ENCODE data around the gene USHBP1.

Gene USHBP1

GRCh38 chr19:17227798-17228367 lies 36.7 kb downstream of the USHBP1 start:
- Histone ChIP-seq H3K9me3 (ENCODE audit: control insufficient read depth, low read length) (no peaks in the 10 kb centered on the region), H3K4me3 (ENCODE audit: insufficient read depth, low read depth, low read length, poor library complexity, severe bottlenecking) (no peak overlapping the region), H3K27ac (ENCODE audit: insufficient read depth, low read length, poor library complexity, severe bottlenecking) (no peak overlapping the region), H3K27me3 (replicated peaks; ENCODE audit: control insufficient read depth, insufficient read depth, low read length, poor library complexity, severe bottlenecking) (no peaks in the 10 kb centered on the region), H3K36me3 (ENCODE audit: control insufficient read depth, insufficient read depth, low read length) (no peaks in the 10 kb centered on the region), H3K4me1 (ENCODE audit: control insufficient read depth, insufficient read depth, low read length, poor library complexity, severe bottlenecking) (peaks cover 9% of the 10 kb centered on the region)
- DNase-seq: no peak

GRCh38 chr19:17226002-17226933 lies 38.3 kb downstream of the USHBP1 start, which contains the start of gene OCEL1:
Gene OCEL1 (plus strand): TSS chr19:17226226. CDS start chr19:17226248, 22 bp downstream.
- Histone ChIP-seq H3K36me3 (ENCODE audit: control insufficient read depth, insufficient read depth, low read length) (no peaks in the 10 kb centered on the region), H3K27ac (ENCODE audit: insufficient read depth, low read length, poor library complexity, severe bottlenecking) (peak within 1 kb of the TSS; percentile 65), H3K27me3 (replicated peaks; ENCODE audit: control insufficient read depth, insufficient read depth, low read length, poor library complexity, severe bottlenecking) (no peaks in the 10 kb centered on the region), H3K4me3 (ENCODE audit: insufficient read depth, low read depth, low read length, poor library complexity, severe bottlenecking) (peak within 1 kb of the TSS; percentile 77), H3K9me3 (ENCODE audit: control insufficient read depth, low read length) (no peaks in the 10 kb centered on the region), H3K4me1 (ENCODE audit: control insufficient read depth, insufficient read depth, low read length, poor library complexity, severe bottlenecking) (peaks cover 9% of the 10 kb centered on the region)
- DNase-seq: peak; percentile 92 to 95 (median 93)

- Histone ChIP-seq H3K36me3 (ENCODE audit: control insufficient read depth, insufficient read depth, low read length) (no peaks in the 10 kb centered on the region), H3K27me3 (replicated peaks; ENCODE audit: control insufficient read depth, insufficient read depth, low read length, poor library complexity, severe bottlenecking) (no peaks in the 10 kb centered on the region), H3K4me1 (ENCODE audit: control insufficient read depth, insufficient read depth, low read length, poor library complexity, severe bottlenecking) (peaks cover 9% of the 10 kb centered on the region), H3K4me3 (ENCODE audit: insufficient read depth, low read depth, low read length, poor library complexity, severe bottlenecking) (no peak overlapping the region), H3K27ac (ENCODE audit: insufficient read depth, low read length, poor library complexity, severe bottlenecking) (no peak overlapping the region), H3K9me3 (ENCODE audit: control insufficient read depth, low read length) (no peaks in the 10 kb centered on the region)
- DNase-seq: no peak
These were observed 39.5 kb downstream of the USHBP1 start for GRCh38 chr19:17225053-17225452.

GRCh38 chr19:17220207-17220758 lies 44.3 kb downstream of the USHBP1 start:
- Histone ChIP-seq H3K4me3 (ENCODE audit: insufficient read depth, low read depth, low read length, poor library complexity, severe bottlenecking) (no peak overlapping the region), H3K27ac (ENCODE audit: insufficient read depth, low read length, poor library complexity, severe bottlenecking) (no peak overlapping the region), H3K36me3 (ENCODE audit: control insufficient read depth, insufficient read depth, low read length) (peaks cover 13% of the 10 kb centered on the region), H3K4me1 (ENCODE audit: control insufficient read depth, insufficient read depth, low read length, poor library complexity, severe bottlenecking) (no peaks in the 10 kb centered on the region), H3K27me3 (replicated peaks; ENCODE audit: control insufficient read depth, insufficient read depth, low read length, poor library complexity, severe bottlenecking) (no peaks in the 10 kb centered on the region), H3K9me3 (ENCODE audit: control insufficient read depth, low read length) (no peaks in the 10 kb centered on the region)
- no peak for DNase-seq

- Histone ChIP-seq H3K4me3 (ENCODE audit: insufficient read depth, low read depth, low read length, poor library complexity, severe bottlenecking) (no peak overlapping the region), H3K36me3 (ENCODE audit: control insufficient read depth, insufficient read depth, low read length) (peaks cover 13% of the 10 kb centered on the region), H3K27me3 (replicated peaks; ENCODE audit: control insufficient read depth, insufficient read depth, low read length, poor library complexity, severe bottlenecking) (no peaks in the 10 kb centered on the region), H3K9me3 (ENCODE audit: control insufficient read depth, low read length) (no peaks in the 10 kb centered on the region), H3K27ac (ENCODE audit: insufficient read depth, low read length, poor library complexity, severe bottlenecking) (no peak overlapping the region), H3K4me1 (ENCODE audit: control insufficient read depth, insufficient read depth, low read length, poor library complexity, severe bottlenecking) (peaks cover 6% of the 10 kb centered on the region)
- no peak for DNase-seq
These were observed 45.3 kb downstream of the USHBP1 start for GRCh38 chr19:17219286-17219685.

GRCh38 chr19:17216058-17216670 lies 48.4 kb downstream of the USHBP1 start:
- no peaks in the 10 kb centered on the region for H3K9me3 ChIP-seq (ENCODE audit: control insufficient read depth, low read length)
- peaks cover 24% of the 10 kb centered on the region for H3K36me3 ChIP-seq (ENCODE audit: control insufficient read depth, insufficient read depth, low read length)
- H3K4me1 ChIP-seq (ENCODE audit: control insufficient read depth, insufficient read depth, low read length, poor library complexity, severe bottlenecking): peaks cover 6% of the 10 kb centered on the region
- H3K27me3 ChIP-seq (replicated peaks; ENCODE audit: control insufficient read depth, insufficient read depth, low read length, poor library complexity, severe bottlenecking): no peaks in the 10 kb centered on the region
- no peak for DNase-seq
- peak overlapping the region; percentile 82 for H3K27ac ChIP-seq (ENCODE audit: insufficient read depth, low read length, poor library complexity, severe bottlenecking)
- no peak overlapping the region for H3K4me3 ChIP-seq (ENCODE audit: insufficient read depth, low read depth, low read length, poor library complexity, severe bottlenecking)

GRCh38 chr19:17215127-17215971 lies 49.2 kb downstream of the USHBP1 start, which contains the start of gene USE1:
Gene USE1 (plus strand): TSS chr19:17215357. CDS start chr19:17215406, 49 bp downstream.
- H3K4me3 ChIP-seq (ENCODE audit: insufficient read depth, low read depth, low read length, poor library complexity, severe bottlenecking): peak within 1 kb of the TSS; percentile 78
- H3K9me3 ChIP-seq (ENCODE audit: control insufficient read depth, low read length): no peaks in the 10 kb centered on the region
- no peaks in the 10 kb centered on the region for H3K27me3 ChIP-seq (replicated peaks; ENCODE audit: control insufficient read depth, insufficient read depth, low read length, poor library complexity, severe bottlenecking)
- H3K4me1 ChIP-seq (ENCODE audit: control insufficient read depth, insufficient read depth, low read length, poor library complexity, severe bottlenecking): peaks cover 6% of the 10 kb centered on the region
- DNase-seq: peak; percentile 74 to 82 (median 79)
- H3K27ac ChIP-seq (ENCODE audit: insufficient read depth, low read length, poor library complexity, severe bottlenecking): peak within 1 kb of the TSS; percentile 82
- peaks cover 31% of the 10 kb centered on the region for H3K36me3 ChIP-seq (ENCODE audit: control insufficient read depth, insufficient read depth, low read length)

GRCh38 chr19:17214508-17215126 lies 49.9 kb downstream of the USHBP1 start:
- peaks cover 6% of the 10 kb centered on the region for H3K4me1 ChIP-seq (ENCODE audit: control insufficient read depth, insufficient read depth, low read length, poor library complexity, severe bottlenecking)
- H3K9me3 ChIP-seq (ENCODE audit: control insufficient read depth, low read length): no peaks in the 10 kb centered on the region
- H3K4me3 ChIP-seq (ENCODE audit: insufficient read depth, low read depth, low read length, poor library complexity, severe bottlenecking): peak overlapping the region; percentile 78
- H3K27ac ChIP-seq (ENCODE audit: insufficient read depth, low read length, poor library complexity, severe bottlenecking): peak overlapping the region; percentile 82
- peaks cover 34% of the 10 kb centered on the region for H3K36me3 ChIP-seq (ENCODE audit: control insufficient read depth, insufficient read depth, low read length)
- DNase-seq: no peak
- H3K27me3 ChIP-seq (replicated peaks; ENCODE audit: control insufficient read depth, insufficient read depth, low read length, poor library complexity, severe bottlenecking): no peaks in the 10 kb centered on the region

GRCh38 chr19:17213334-17213733 lies 51.2 kb downstream of the USHBP1 start:
- no peak overlapping the region for H3K27ac ChIP-seq (ENCODE audit: insufficient read depth, low read length, poor library complexity, severe bottlenecking)
- peaks cover 43% of the 10 kb centered on the region for H3K36me3 ChIP-seq (ENCODE audit: control insufficient read depth, insufficient read depth, low read length)
- H3K4me1 ChIP-seq (ENCODE audit: control insufficient read depth, insufficient read depth, low read length, poor library complexity, severe bottlenecking): peaks cover 6% of the 10 kb centered on the region
- no peak overlapping the region for H3K4me3 ChIP-seq (ENCODE audit: insufficient read depth, low read depth, low read length, poor library complexity, severe bottlenecking)
- no peaks in the 10 kb centered on the region for H3K27me3 ChIP-seq (replicated peaks; ENCODE audit: control insufficient read depth, insufficient read depth, low read length, poor library complexity, severe bottlenecking)
- no peaks in the 10 kb centered on the region for H3K9me3 ChIP-seq (ENCODE audit: control insufficient read depth, low read length)
- DNase-seq: no peak
